GM12878 (cell line): ENCODE data around the gene SEMA5A. TPM values are rescaled to one million over a fixed set of nuclear protein-coding genes. Genes with fewer than 3 reads are reported as not detected.

ENCODE experiments used
- ATAC-seq: fragments of 200-7000 bp; cut with Tn5 transposase; 3 replicates; pipeline ENCODE4 v1.9.1; 2020; ENCODE audit warnings: mild to moderate bottlenecking, moderate library complexity
- BruUV-seq: library from RNA; stranded (reverse); fragments of 400-500 nt; replicated peaks from 2 replicates; lab custom pipeline; 2021; lab: Mats Ljungman, UMichigan
- CTCF ChIA-PET: fragments of 300-600 bp; sonication (Branson Sonifier 250); formaldehyde crosslinking; extraction: SDS; loops from one replicate; lab custom pipeline; 2021; ENCODE audit warnings: inconsistent platforms; lab: Yijun Ruan, JAX
- POLR2A ChIA-PET: fragments of 350-600 bp; formaldehyde crosslinking; extraction: SDS; loops from one replicate; lab custom pipeline; 2021; ENCODE audit warnings: inconsistent platforms; lab: Charles Lee
- RAD21 ChIA-PET: fragments of 300-600 bp; sonication (Branson Sonifier 250); formaldehyde crosslinking; loops from one replicate; lab custom pipeline; 2023; ENCODE audit warnings: antibody characterized with exemption; ENCODE audit not compliant: unreplicated experiment; lab: Charles Lee
- SMC1A ChIA-PET: fragments of 300-600 bp; sonication (Branson Sonifier 250); formaldehyde crosslinking; loops from one replicate; lab custom pipeline; 2023; ENCODE audit not compliant: unreplicated experiment, uncharacterized antibody; lab: Charles Lee
- DNase-seq: peaks from one replicate; pipeline ENCODE4 v3.0.0-alpha.2; 2011; ENCODE audit warnings: low read depth, low spot score
- FAIRE-seq: peaks from 3 replicates; lab custom pipeline; 2011; peaks lifted over from hg19 to GRCh38; lab: Jason Lieb, UNC
- H2AFZ ChIP-seq: 2 replicates; pipeline ENCODE4 v1.6.0; 2011; ENCODE audit warnings: low read depth, low read length, control low read depth; ENCODE audit not compliant: control insufficient read depth
- H3K27ac ChIP-seq: 2 replicates; pipeline ENCODE4 v1.5.1; 2011; ENCODE audit warnings: control low read depth; ENCODE audit not compliant: control insufficient read depth, insufficient read depth
- H3K27me3 ChIP-seq, 2 experiments: replicated peaks in 1 of 2; 2 replicates each; pipeline versions ENCODE4 v1.6.0 to v1.6.1; 2011; ENCODE audit warnings: low read length in 1 of 2; ENCODE audit not compliant: control insufficient read depth in 2 of 2, insufficient read depth in 2 of 2
- H3K36me3 ChIP-seq, 2 experiments: 2 replicates each; pipeline ENCODE4 v1.5.1; 2011; ENCODE audit warnings: low read length in 1 of 2; ENCODE audit not compliant: control insufficient read depth in 2 of 2, insufficient read depth in 2 of 2
- H3K4me1 ChIP-seq: 2 replicates; pipeline ENCODE4 v1.6.1; 2011; ENCODE audit warnings: mild to moderate bottlenecking, low read length, moderate library complexity, mixed read lengths; ENCODE audit not compliant: control insufficient read depth, insufficient read depth
- H3K4me2 ChIP-seq: 2 replicates; pipeline ENCODE4 v1.6.0; 2011; ENCODE audit warnings: control low read depth; ENCODE audit not compliant: control insufficient read depth, insufficient read depth
- H3K4me3 ChIP-seq: fragments of 200-600 bp; sonication (generic); 2 replicates; pipeline ENCODE4 v1.5.1; 2016
- H3K79me2 ChIP-seq: 2 replicates; pipeline ENCODE4 v1.6.0; 2011; ENCODE audit warnings: low read length; ENCODE audit not compliant: control insufficient read depth, insufficient read depth
- H3K9ac ChIP-seq: 2 replicates; pipeline ENCODE4 v1.8.0; 2011; ENCODE audit warnings: low read length, control low read depth, mixed read lengths; ENCODE audit not compliant: control insufficient read depth, insufficient read depth
- H3K9me3 ChIP-seq: replicated peaks from 3 replicates; pipeline ENCODE4 v1.5.1; 2011; ENCODE audit warnings: mild to moderate bottlenecking, low read length; ENCODE audit not compliant: control insufficient read depth, insufficient read depth
- H4K20me1 ChIP-seq: 2 replicates; pipeline ENCODE4 v1.6.0; 2011; ENCODE audit not compliant: control insufficient read depth, insufficient read depth
- CEBPB ChIP-seq, 2 experiments: fragments of 150-350 bp in 1 of 2; IDR thresholded peaks; 2 replicates each; pipeline ENCODE4 v1.6.1; 2012 to 2014; ENCODE audit warnings: low read depth in 2 of 2, low read length in 2 of 2, borderline replicate concordance in 1 of 2, inconsistent platforms in 1 of 2
- CHD4 ChIP-seq: fragments of 200-600 bp; sonication (generic); IDR thresholded peaks from 2 replicates; pipeline ENCODE4 v1.6.1; 2016; ENCODE audit warnings: mild to moderate bottlenecking
- IKZF1 ChIP-seq: fragments of 450-650 bp; conservative IDR thresholded peaks from 2 replicates; pipeline ENCODE4 v1.6.1; 2017; ENCODE audit warnings: antibody characterized with exemption, mild to moderate bottlenecking
- YBX1 ChIP-seq: fragments of 450-650 bp; IDR thresholded peaks from 2 replicates; pipeline ENCODE4 v1.6.1; 2016; ENCODE audit warnings: antibody characterized with exemption
- ZBED1 ChIP-seq: IDR thresholded peaks from 2 replicates; pipeline ENCODE4 v1.6.1; 2016; ENCODE audit warnings: borderline replicate concordance
- WGBS: methylation state at CpG from one replicate; pipeline ENCODE4 v1.1.6; 2016; ENCODE audit warnings: low lambda C conversion rate; ENCODE audit not compliant: insufficient replicate concordance, insufficient coverage; ENCODE audit errors: missing lambda C conversion rate; 5-methylcytosine and 5-hydroxymethylcytosine counted together
- in situ Hi-C: fragments of 300-500 bp; cut with MboI; formaldehyde crosslinking; loops from 9 replicates; pipeline ENCODE4 v1.14.3; 2018; ENCODE audit warnings: mixed read lengths
- intact Hi-C: fragments of 100-400 bp; cut with micrococcal nuclease; formaldehyde crosslinking; loops from one replicate; pipeline ENCODE4 v1.14.2; 2022; ENCODE audit not compliant: unreplicated experiment
- polyA plus RNA-seq, 11 experiments: library from polyadenylated mRNA; depleted of rRNA in 4 of 11; unstranded in 6 of 11; stranded (reverse) in 5 of 11; fragments of >200 nt; fragmentation: Nextera tagmentation in 4 of 11; fragmentation: Illumina TruSeq in 1 of 11; extraction: Ambion mirVana in 4 of 11; extraction: Trizol in 1 of 11; gene quantifications; 1 replicate in 1 of 11; 2 replicates in 10 of 11; pipeline versions ENCODE4 v1.2.1 to v1.2.3, GENCODE V29; 2011 to 2016; ENCODE audit warnings: inconsistent platforms in 2 of 11, missing spikeins in 2 of 11, low read depth in 1 of 11
- total RNA-seq, 4 experiments: library from RNA; depleted of rRNA in 3 of 4; stranded (reverse); fragments of >200 nt in 3 of 4; fragmentation: Illumina TruSeq in 1 of 4; extraction: Trizol in 1 of 4; gene quantifications; 2 replicates each; pipeline versions ENCODE4 v1.2.1 to v1.2.3, GENCODE V29; 2013 to 2021
- TF ChIP-seq, protein P1 (sequence below), 3 experiments: IDR thresholded peaks in 2 of 3; conservative IDR thresholded peaks in 1 of 3; 2 replicates each; pipeline ENCODE4 v1.5.1; 2011; ENCODE audit warnings: low read depth in 3 of 3, low read length in 3 of 3, mild to moderate bottlenecking in 3 of 3, control low read depth in 2 of 3, moderate library complexity in 2 of 3, inconsistent platforms in 1 of 3, mixed read lengths in 1 of 3; ENCODE audit not compliant: control insufficient read depth in 2 of 3, insufficient read depth in 1 of 3; ENCODE audit errors: extremely low read depth in 1 of 3

SEMA5A gene
- total and polyA plus RNA-seq, 10 of the 15 experiments (the other 5 are each of a cell fraction or from before 2014, with no cell fraction given), result 0.03 to 2.4 (median 0.09) TPM; not detected in 1

DNA sequence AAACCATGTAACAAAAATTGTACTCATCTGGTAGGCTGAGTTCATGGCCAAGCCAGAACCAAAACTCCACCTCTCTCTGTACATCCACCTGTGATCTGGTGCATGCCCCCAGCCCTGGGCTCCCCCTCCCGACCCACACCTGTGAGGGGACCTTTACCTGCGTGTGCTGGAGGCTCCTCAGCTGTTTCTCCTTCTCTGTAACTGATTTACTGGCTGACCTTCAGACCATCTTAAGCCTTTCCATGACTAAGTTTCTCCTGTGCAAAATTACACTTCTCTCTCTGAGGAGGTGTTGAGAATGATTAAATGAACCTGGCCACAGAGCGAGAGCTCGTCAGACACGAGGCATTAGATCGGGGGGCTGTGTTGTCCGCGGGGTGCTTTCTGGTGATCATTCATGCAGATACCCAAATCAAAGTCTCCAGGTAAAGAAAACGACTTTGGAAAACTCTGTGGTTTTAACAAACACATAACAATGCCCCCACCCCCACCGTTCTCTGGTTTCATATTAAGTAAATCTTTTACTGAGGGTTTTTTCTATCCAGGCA lies 136.4 kb downstream of the SEMA5A start:
- Histone ChIP-seq H3K4me3 (no peak overlapping the region), H3K27ac (no peak overlapping the region), H3K4me2 (no peak overlapping the region), H3K79me2 (no peaks in the 10 kb centered on the region), H3K27me3 (no peaks in the 10 kb centered on the region; a peak in 2 of 4 replicates), H3K4me1 (peaks cover 2% of the 10 kb centered on the region; the same call in 1 of the 2 replicates), H3K9me3 (no peaks in the 10 kb centered on the region; the same call in 2 of the 3 replicates), H4K20me1 (no peaks in the 10 kb centered on the region), H3K36me3 (no peaks in the 10 kb centered on the region), H3K9ac (no peak overlapping the region), H2AFZ (no peak overlapping the region)
- FAIRE-seq, result no peak
- WGBS, result 30% methylated on average over 10 of the region's 10 CpGs
- in situ Hi-C loops (no loop called here), intact Hi-C loops (no loop called here)
- CTCF ChIA-PET, result no interaction called here
- POLR2A ChIA-PET, result no interaction called here
- SMC1A ChIA-PET, result no interaction called here
- BruUV-seq, result no TSS peak
- DNase-seq, result no peak
- ATAC-seq, result peak; percentile 38
- RAD21 ChIA-PET, result no interaction called here
- TF ChIP-seq IKZF1, result no peak
- no peak for TF ChIP-seq CHD4
- TF ChIP-seq CEBPB (IDR thresholded peaks at IDR 0.05; ENCODE audit: borderline replicate concordance in 1 of 2, low read depth in 2 of 2, low read length in 2 of 2), result no peak
- TF ChIP-seq, protein P1, sequence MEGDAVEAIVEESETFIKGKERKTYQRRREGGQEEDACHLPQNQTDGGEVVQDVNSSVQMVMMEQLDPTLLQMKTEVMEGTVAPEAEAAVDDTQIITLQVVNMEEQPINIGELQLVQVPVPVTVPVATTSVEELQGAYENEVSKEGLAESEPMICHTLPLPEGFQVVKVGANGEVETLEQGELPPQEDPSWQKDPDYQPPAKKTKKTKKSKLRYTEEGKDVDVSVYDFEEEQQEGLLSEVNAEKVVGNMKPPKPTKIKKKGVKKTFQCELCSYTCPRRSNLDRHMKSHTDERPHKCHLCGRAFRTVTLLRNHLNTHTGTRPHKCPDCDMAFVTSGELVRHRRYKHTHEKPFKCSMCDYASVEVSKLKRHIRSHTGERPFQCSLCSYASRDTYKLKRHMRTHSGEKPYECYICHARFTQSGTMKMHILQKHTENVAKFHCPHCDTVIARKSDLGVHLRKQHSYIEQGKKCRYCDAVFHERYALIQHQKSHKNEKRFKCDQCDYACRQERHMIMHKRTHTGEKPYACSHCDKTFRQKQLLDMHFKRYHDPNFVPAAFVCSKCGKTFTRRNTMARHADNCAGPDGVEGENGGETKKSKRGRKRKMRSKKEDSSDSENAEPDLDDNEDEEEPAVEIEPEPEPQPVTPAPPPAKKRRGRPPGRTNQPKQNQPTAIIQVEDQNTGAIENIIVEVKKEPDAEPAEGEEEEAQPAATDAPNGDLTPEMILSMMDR (IDR thresholded peaks at IDR 0.05 in 2 of 3, conservative IDR thresholded peaks at IDR 0.05 in 1 of 3; ENCODE audit: control insufficient read depth in 2 of 3, extremely low read depth in 1 of 3, insufficient read depth in 1 of 3, low read depth in 3 of 3, low read length in 3 of 3), result no peak
- no peak for TF ChIP-seq YBX1
- no peak for TF ChIP-seq ZBED1
